ENCODE measurements around the gene PLD6. TPM values are rescaled to one million over a fixed set of nuclear protein-coding genes. Genes with fewer than 3 reads are reported as not detected.
"Not testable (repeated sequence)": the region's sequence is repeated elsewhere in the genome, so short reads cannot be mapped to it uniquely, and the experiment has no call there.

Gene PLD6
- total RNA-seq, 1 donor from 2014 or later, result 2.3 TPM

GRCh38 chr17:17161759-17162158 is 44.4 kb downstream of the PLD6 start:
- Mint-ChIP-seq H3K27ac (no peak overlapping the region), H3K4me3 (no peak overlapping the region), H3K4me1 (no peaks in the 10 kb centered on the region), H3K9me3 (no peaks in the 10 kb centered on the region), H3K27me3 (ENCODE audit: low read depth) (no peaks in the 10 kb centered on the region), H3K36me3 (peaks cover 40% of the 10 kb centered on the region)
- TF ChIP-seq CTCF (IDR thresholded peaks at IDR 0.05; ENCODE audit: unreplicated experiment), result no peak
- no peak for DNase-seq (ENCODE audit: low spot score in 2 of 2, unreplicated experiment in 2 of 2)

GRCh38 chr17:17161121-17161520 is 45.0 kb downstream of the PLD6 start:
- H3K27me3 Mint-ChIP-seq (ENCODE audit: low read depth), result no peaks in the 10 kb centered on the region
- peaks cover 37% of the 10 kb centered on the region for H3K36me3 Mint-ChIP-seq
- DNase-seq (ENCODE audit: low spot score in 2 of 2, unreplicated experiment in 2 of 2), result no peak
- no peaks in the 10 kb centered on the region for H3K9me3 Mint-ChIP-seq
- no peak overlapping the region for H3K27ac Mint-ChIP-seq
- H3K4me3 Mint-ChIP-seq, result no peak overlapping the region
- no peaks in the 10 kb centered on the region for H3K4me1 Mint-ChIP-seq
- no peak for TF ChIP-seq CTCF (IDR thresholded peaks at IDR 0.05; ENCODE audit: unreplicated experiment)

GRCh38 chr17:17159571-17159970 is 46.6 kb downstream of the PLD6 start:
- H3K4me1 Mint-ChIP-seq, result no peaks in the 10 kb centered on the region
- no peak overlapping the region for H3K27ac Mint-ChIP-seq
- DNase-seq (ENCODE audit: low spot score in 2 of 2, unreplicated experiment in 2 of 2), result no peak
- H3K27me3 Mint-ChIP-seq (ENCODE audit: low read depth), result no peaks in the 10 kb centered on the region
- no peaks in the 10 kb centered on the region for H3K9me3 Mint-ChIP-seq
- TF ChIP-seq CTCF (IDR thresholded peaks at IDR 0.05; ENCODE audit: unreplicated experiment), result no peak
- no peak overlapping the region for H3K4me3 Mint-ChIP-seq
- peaks cover 31% of the 10 kb centered on the region for H3K36me3 Mint-ChIP-seq

GRCh38 chr17:17158506-17158905 is 47.6 kb downstream of the PLD6 start:
- H3K27me3 Mint-ChIP-seq (ENCODE audit: low read depth); H3K9me3 Mint-ChIP-seq; DNase-seq (ENCODE audit: low spot score in 2 of 2, unreplicated experiment in 2 of 2); H3K27ac Mint-ChIP-seq; H3K4me1 Mint-ChIP-seq; H3K4me3 Mint-ChIP-seq: not testable (repeated sequence)
- peaks cover 35% of the 10 kb centered on the region for H3K36me3 Mint-ChIP-seq

- Mint-ChIP-seq H3K27me3 (ENCODE audit: low read depth) (no peaks in the 10 kb centered on the region), H3K9me3 (no peaks in the 10 kb centered on the region), H3K4me3 (no peak overlapping the region), H3K27ac (no peak overlapping the region), H3K36me3 (peaks cover 34% of the 10 kb centered on the region), H3K4me1 (no peaks in the 10 kb centered on the region)
- no peak for DNase-seq (ENCODE audit: low spot score in 2 of 2, unreplicated experiment in 2 of 2)
- TF ChIP-seq CTCF (IDR thresholded peaks at IDR 0.05; ENCODE audit: unreplicated experiment), result no peak
These were observed 49.1 kb downstream of the PLD6 start for GRCh38 chr17:17157041-17157440.

- TF ChIP-seq CTCF (IDR thresholded peaks at IDR 0.05; ENCODE audit: unreplicated experiment), result no peak
- no peak overlapping the region for H3K27ac Mint-ChIP-seq
- DNase-seq (ENCODE audit: low spot score in 2 of 2, unreplicated experiment in 2 of 2), result no peak
- peaks cover 32% of the 10 kb centered on the region for H3K36me3 Mint-ChIP-seq
- no peaks in the 10 kb centered on the region for H3K9me3 Mint-ChIP-seq
- H3K27me3 Mint-ChIP-seq (ENCODE audit: low read depth), result no peaks in the 10 kb centered on the region
- H3K4me3 Mint-ChIP-seq, result no peak overlapping the region
- H3K4me1 Mint-ChIP-seq, result no peaks in the 10 kb centered on the region
These were observed 49.6 kb downstream of the PLD6 start for GRCh38 chr17:17156511-17156910.

All from mesothelial cell of epicardium (in vitro differentiated cells).